HG03095 (cell line): ENCODE data around the gene CGREF1.

Experiments used
- ATAC-seq: cut with Tn5 transposase; IDR thresholded peaks from one replicate; pipeline ENCODE4 v1.9.1; 2021; ENCODE audit warnings: moderate library complexity; ENCODE audit not compliant: unreplicated experiment

The CGREF1 gene

GRCh38 chr2:27089111-27089954 is 29.6 kb downstream of the CGREF1 start:
- ATAC-seq, result no peak

DNA sequence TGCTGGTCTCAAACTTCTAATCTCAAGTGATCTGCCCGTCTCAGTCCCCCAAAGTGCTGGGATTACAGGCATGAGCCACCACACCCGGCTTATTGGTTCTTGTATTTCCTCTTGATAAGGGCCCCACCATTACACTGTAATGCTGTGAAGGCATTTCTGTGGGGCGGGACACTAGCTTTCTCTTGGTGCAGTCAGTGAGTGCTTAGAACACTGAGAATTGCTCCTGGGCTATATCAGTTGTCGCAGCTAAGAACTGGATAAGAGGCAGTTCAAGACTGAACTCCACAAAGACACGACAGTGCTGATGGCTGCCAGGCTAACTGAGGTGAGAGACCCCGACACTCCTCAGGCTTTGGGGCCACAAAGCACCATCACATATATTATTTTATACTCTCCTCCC is 30.3 kb downstream of the CGREF1 start:
- no peak for ATAC-seq

- no peak for ATAC-seq
Measured at GRCh38 chr2:27087823-27088410, 31.0 kb downstream of the CGREF1 start.

DNA sequence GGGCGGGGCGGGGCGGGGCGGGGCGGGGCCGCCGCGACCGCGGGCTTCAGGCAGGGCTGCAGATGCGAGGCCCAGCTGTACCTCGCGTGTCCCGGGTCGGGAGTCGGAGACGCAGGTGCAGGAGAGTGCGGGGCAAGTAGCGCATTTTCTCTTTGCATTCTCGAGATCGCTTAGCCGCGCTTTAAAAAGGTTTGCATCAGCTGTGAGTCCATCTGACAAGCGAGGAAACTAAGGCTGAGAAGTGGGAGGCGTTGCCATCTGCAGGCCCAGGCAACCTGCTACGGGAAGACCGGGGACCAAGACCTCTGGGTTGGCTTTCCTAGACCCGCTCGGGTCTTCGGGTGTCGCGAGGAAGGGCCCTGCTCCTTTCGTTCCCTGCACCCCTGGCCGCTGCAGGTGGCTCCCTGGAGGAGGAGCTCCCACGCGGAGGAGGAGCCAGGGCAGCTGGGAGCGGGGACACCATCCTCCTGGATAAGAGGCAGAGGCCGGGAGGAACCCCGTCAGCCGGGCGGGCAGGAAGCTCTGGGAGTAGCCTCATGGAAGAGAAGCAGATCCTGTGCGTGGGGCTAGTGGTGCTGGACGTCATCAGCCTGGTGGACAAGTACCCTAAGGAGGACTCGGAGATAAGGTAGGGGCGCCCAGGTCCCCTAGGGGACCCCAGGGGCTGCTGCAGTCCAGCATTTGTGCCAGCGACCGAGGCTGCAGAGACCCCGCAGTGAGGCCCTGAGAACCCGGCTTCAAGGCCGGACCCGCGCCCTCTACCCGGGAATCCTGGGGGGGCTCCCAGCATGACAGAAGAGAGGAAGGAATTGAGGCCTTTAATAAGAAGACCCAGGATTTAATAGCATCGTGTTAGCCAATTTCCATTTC is 32.0 kb downstream of the CGREF1 start, which contains the start of gene KHK:
Gene KHK, plus strand, starts transcription at position 49 of the 870 bp plus-strand sequence. Its CDS starts 488 bp downstream, at position 537.
- no peak for ATAC-seq

DNA sequence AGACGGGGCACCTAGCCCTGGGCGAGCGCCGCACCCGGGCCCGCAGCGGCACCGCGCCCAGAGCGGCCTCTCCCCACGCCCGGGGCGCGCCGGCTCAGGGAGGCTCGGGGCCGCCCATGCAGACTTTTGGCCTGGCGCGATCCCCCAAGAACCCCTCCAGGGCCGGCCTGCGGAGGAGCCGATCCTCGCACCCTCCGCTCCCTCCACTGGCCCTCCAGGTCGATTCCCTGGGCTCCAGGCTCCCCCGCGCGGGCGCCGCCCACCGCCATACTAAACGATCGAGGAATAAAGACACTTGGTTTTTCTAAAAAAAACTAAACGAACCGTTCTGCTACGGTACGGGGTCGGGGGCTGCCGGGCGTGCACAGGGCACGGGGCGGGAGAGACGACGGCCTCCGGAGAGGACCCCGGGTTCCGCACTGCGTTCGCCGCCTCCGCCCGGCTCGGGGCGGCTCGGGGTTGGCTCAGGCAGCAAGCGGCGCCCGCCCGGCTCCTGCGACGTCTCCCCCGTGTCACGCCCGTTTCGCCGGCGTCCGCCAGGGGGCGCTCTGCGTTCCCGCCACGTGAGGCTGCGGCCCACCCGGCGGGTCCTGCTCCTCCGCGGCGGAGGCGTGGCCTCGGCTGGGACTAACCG is 32.7 kb downstream of the CGREF1 start:
- ATAC-seq, result peak; percentile 78

DNA sequence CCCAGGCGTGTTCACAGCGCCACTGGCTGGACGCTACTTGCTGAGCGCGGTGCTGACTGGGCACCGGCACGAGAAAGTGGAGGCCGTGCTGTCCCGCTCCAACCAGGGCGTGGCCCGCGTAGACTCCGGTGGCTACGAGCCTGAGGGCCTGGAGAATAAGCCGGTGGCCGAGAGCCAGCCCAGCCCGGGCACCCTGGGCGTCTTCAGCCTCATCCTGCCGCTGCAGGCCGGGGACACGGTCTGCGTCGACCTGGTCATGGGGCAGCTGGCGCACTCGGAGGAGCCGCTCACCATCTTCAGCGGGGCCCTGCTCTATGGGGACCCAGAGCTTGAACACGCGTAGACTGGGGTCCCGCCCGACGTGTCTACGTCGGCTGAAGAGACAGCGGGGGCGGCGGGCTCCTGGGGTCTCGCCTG is 33.2 kb downstream of the CGREF1 start:
- no peak for ATAC-seq

- no peak for ATAC-seq
Measured at GRCh38 chr2:27085062-27085672, 33.8 kb downstream of the CGREF1 start.

- no peak for ATAC-seq
Measured at GRCh38 chr2:27084297-27085061, 34.4 kb downstream of the CGREF1 start.

DNA sequence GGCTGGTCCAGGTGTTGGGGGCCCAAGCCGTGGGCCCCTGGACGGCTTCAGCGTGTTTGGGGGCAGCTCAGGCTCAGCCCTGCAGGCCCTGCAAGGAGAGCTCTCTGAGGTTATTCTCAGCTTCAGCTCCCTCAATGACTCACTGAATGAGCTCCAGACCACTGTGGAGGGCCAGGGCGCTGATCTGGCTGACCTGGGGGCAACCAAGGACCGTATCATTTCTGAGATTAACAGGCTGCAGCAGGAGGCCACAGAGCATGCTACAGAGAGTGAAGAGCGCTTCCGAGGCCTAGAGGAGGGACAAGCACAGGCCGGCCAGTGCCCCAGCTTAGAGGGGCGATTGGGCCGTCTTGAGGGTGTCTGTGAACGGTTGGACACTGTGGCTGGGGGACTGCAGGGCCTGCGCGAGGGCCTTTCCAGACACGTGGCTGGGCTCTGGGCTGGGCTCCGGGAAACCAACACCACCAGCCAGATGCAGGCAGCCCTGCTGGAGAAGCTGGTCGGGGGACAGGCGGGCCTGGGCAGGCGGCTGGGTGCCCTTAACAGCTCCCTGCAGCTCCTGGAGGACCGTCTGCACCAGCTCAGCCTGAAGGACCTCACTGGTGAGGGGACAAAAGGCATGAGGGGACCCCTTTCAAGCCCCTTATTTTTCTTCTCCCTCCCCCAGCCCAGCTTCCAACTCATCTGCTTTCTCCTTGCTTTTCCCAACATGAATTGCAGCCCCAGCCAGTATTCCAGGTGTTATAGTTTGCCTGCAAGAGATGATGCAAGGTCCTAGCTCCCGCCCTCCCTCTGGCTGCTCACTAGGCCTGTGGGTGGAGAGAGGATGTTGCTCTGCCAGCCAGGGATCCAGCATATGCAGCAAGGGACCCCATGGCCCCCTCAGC is 35.3 kb downstream of the CGREF1 start:
- no peak for ATAC-seq

DNA sequence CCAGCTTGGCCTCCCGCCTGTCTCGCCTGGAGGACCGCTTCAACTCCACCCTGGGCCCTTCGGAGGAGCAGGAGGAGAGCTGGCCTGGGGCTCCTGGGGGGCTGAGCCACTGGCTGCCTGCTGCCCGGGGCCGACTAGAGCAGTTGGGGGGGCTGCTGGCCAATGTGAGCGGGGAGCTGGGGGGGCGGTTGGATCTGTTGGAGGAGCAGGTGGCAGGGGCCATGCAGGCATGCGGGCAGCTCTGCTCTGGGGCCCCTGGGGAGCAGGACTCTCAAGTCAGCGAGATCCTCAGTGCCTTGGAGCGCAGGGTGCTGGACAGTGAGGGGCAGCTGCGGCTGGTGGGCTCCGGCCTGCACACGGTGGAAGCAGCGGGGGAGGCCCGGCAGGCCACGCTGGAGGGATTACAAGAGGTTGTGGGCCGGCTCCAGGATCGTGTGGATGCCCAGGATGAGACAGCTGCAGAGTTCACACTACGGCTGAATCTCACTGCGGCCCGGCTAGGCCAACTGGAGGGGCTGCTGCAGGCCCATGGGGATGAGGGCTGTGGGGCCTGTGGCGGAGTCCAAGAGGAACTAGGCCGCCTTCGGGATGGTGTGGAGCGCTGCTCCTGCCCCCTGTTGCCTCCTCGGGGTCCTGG is 36.0 kb downstream of the CGREF1 start:
- no peak for ATAC-seq

DNA sequence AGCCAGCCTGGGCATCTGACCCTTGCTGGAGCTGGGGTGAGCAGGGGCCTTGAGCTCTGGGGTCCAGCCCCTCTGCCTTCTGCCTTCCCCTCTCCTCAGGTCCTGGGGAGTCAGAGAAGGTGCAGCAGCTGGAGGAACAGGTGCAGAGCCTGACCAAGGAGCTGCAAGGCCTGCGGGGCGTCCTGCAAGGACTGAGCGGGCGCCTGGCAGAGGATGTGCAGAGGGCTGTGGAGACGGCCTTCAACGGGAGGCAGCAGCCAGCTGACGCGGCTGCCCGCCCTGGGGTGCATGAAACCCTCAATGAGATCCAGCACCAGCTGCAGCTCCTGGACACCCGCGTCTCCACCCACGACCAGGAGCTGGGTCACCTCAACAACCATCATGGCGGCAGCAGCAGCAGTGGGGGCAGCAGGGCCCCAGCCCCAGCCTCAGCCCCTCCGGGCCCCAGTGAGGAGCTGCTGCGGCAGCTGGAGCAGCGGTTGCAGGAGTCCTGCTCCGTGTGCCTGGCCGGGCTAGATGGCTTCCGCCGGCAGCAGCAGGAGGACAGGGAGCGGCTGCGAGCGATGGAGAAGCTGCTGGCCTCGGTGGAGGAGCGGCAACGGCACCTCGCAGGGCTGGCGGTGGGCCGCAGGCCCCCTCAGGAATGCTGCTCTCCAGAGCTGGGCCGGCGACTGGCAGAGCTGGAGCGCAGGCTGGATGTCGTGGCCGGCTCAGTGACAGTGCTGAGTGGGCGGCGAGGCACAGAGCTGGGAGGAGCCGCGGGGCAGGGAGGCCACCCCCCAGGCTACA is 36.8 kb downstream of the CGREF1 start:
- no peak for ATAC-seq

GRCh38 chr2:27080603-27080936 is 38.4 kb downstream of the CGREF1 start:
- ATAC-seq, result no peak

DNA sequence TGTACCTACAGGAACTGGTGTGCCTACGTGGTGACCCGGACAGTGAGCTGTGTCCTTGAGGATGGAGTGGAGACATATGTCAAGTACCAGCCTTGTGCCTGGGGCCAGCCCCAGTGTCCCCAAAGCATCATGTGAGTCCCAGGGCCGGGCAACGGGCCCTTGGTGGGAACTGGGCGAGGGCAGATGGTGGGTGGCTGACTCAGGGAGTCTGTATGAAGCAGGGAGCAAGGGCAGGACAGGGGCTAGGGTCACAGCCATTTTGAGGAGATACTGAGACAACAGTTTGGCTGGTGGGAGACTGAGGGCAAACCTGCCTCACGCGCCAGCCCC is 38.8 kb downstream of the CGREF1 start:
- ATAC-seq, result no peak

DNA sequence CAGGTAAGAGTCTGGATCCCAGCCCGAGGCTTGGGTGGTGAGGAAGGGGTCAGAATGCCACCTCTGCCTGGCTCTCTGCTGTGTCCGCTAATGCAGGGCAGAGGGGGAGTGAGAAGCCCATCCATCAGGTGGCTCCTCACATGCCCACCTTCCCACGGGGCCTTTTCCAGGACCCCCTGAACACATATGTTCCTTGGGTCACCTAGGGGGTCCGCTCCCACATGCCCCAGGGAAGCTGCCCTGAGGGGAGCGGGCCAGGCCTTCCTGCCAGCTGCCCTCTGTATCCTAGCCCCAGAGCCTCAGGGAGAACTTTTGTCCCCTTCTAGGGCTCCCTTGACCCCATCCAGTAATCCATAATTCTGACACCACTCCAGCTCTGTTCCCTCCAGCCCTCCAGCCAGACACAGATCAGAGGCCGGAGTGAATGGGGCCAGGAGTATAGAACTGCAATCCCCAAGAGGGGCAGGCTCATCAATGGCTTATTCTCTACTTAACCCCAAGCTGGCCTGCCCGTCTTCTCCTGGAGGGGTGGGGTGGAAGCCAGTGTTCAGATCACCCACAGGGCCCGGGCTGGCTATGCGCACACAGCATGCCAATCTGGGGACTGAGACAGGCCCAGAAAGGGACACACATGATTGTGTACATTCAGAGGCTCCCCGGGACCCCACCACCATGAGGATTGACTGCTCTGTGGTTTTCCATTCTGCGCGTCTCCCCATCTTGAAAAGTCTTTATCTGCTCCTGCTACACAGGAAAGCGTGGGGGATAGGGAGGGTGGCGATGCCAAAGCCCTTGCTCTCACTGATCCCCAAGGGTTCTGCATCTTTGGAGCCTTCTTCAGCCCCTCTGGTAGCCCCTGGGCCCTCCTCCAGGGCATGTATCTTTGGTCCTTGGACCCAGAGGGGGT is 39.4 kb downstream of the CGREF1 start:
- ATAC-seq, result no peak

DNA sequence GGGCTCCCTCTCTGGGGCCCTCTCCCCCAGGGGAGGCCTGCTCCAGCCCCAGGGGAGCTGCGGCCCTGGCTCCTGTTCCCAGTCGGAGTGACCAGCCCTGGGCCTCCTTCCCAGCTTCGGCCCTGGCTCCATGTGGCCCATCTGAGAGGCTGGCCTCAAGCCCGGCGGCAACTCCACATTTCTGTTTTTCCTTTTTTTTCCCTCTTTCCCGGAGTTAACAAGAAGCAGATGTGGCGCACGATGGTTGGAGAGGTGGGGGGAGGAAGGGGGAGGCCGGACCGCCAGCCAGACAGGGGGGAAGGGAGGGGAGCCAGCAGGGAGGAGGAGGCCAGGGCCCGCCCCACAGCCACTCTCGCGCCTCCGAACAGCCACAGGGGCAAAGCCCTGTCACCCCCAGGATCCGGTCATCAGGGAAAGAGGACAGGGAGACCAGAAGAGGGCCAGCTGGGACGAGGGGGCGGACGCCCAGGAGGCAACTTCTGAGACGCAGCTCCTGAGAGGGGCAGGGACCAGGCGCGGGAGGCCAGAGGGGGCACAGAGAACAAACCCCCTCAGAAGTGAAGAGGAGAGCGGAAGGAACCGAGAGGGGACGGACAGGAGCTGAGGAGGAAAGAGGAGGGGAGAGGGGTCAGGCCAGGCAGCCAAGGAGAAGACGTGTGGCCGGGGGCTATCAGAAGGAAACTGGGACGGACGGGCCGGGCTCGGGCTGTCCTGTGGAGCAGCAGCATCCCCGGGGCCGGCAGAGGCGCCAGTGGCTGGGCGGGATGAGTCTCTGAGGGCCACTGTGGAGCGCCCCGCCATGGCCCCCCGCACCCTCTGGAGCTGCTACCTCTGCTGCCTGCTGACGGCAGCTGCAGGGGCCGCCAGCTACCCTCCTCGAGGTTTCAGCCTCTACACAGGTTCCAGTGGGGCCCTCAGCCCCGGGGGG is 40.4 kb downstream of the CGREF1 start, which contains the start of gene EMILIN1:
Gene EMILIN1, plus strand, starts transcription at position 349 of the 928 bp plus-strand sequence. Its CDS starts 451 bp downstream, at position 800.
- ATAC-seq, result no peak

DNA sequence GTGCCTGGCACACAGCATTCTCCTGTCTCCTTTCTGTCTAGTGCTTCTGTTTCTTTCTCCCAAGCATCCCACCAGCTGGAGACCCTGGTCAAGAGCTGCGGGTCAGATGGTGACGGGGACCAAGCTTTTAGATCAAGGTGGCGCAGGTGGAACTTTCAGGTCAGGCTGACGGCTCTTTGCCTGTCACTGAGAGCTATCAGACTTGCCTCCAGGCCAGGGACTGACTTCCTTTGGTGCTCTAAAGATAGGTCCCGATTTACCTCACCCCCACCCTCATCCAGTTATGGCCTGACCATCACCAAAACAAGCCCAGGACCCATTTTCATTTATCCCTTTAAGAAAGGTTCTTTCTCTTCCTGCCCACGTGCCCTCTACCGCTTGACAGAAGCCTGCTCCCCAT is 41.7 kb downstream of the CGREF1 start:
- no peak for ATAC-seq
